HepG2 (cell line): ENCODE data around the gene DNAAF8. TPM values are rescaled to one million over a fixed set of nuclear protein-coding genes. Genes with fewer than 3 reads are reported as not detected.
A peak's percentile ranks its signal among the peaks of the same experiment; 100 is the strongest.

Source experiments
- AGO2 ChIP-seq: fragments of 200-400 bp; formaldehyde crosslinking; optimal IDR thresholded peaks from 2 replicates; pipeline ENCODE3; 2017; ENCODE audit warnings: mild to moderate bottlenecking, low read depth, low read length, moderate library complexity
- AKAP8 ChIP-seq: sonication (generic); formaldehyde crosslinking; IDR thresholded peaks from 2 replicates; pipeline ENCODE4 v1.5.1; 2020; ENCODE audit warnings: mild to moderate bottlenecking, missing genetic modification reagents
- BRD4 ChIP-seq: sonication (generic); formaldehyde crosslinking; IDR thresholded peaks from 2 replicates; pipeline ENCODE4 v1.4.0; 2020; ENCODE audit warnings: missing genetic modification reagents
- DR1 ChIP-seq: sonication (generic); formaldehyde crosslinking; IDR thresholded peaks from 2 replicates; pipeline ENCODE4 v1.8.0; 2021; ENCODE audit warnings: mild to moderate bottlenecking, missing genetic modification reagents, inconsistent platforms
- KDM2A ChIP-seq: sonication (generic); formaldehyde crosslinking; IDR thresholded peaks from 2 replicates; pipeline ENCODE4 v1.4.0; 2020; ENCODE audit warnings: low read depth, missing genetic modification reagents, borderline replicate concordance
- MBNL3 ChIP-seq: fragments of 250-450 bp; sonication (Bioruptor Pico); conservative IDR thresholded peaks from 2 replicates; pipeline ENCODE4 v1.8.0; 2022; ENCODE audit warnings: mild to moderate bottlenecking, inconsistent platforms
- NFIB ChIP-seq: sonication (generic); formaldehyde crosslinking; IDR thresholded peaks from 2 replicates; pipeline ENCODE4 v1.9.0; 2021; ENCODE audit warnings: missing genetic modification reagents, mild to moderate bottlenecking, borderline replicate concordance
- NFRKB ChIP-seq: fragments of 450-650 bp; IDR thresholded peaks from 2 replicates; pipeline ENCODE4 v1.6.1; 2017
- PLRG1 ChIP-seq: fragments of 450-650 bp; conservative IDR thresholded peaks from 2 replicates; pipeline ENCODE4 v1.6.1; 2016
- RBFOX2 ChIP-seq: fragments of 200-400 bp; formaldehyde crosslinking; IDR thresholded peaks from 2 replicates; pipeline ENCODE4 v1.6.1; 2017; ENCODE audit warnings: low read depth, mild to moderate bottlenecking, low read length
- RBM22 ChIP-seq: fragments of 200-400 bp; formaldehyde crosslinking; optimal IDR thresholded peaks from 2 replicates; pipeline ENCODE3; 2017; ENCODE audit warnings: mild to moderate bottlenecking, low read length, moderate library complexity
- SRF ChIP-seq: IDR thresholded peaks from 2 replicates; pipeline ENCODE4 v1.6.1; 2011; ENCODE audit warnings: mild to moderate bottlenecking, low read depth, low read length, moderate library complexity
- TCF7L2 ChIP-seq: IDR thresholded peaks from 2 replicates; pipeline ENCODE4 v1.6.1; 2011; ENCODE audit warnings: mild to moderate bottlenecking, low read depth, low read length, moderate library complexity
- ZNF430 ChIP-seq: sonication (generic); formaldehyde crosslinking; IDR thresholded peaks from 2 replicates; pipeline ENCODE4 v1.9.0; 2021; ENCODE audit warnings: mild to moderate bottlenecking, missing genetic modification reagents
- ZNF562 ChIP-seq: sonication (generic); formaldehyde crosslinking; IDR thresholded peaks from 2 replicates; pipeline ENCODE4 v1.8.0; 2022; ENCODE audit warnings: missing genetic modification reagents, borderline replicate concordance
- ZNF687 ChIP-seq: sonication (generic); formaldehyde crosslinking; IDR thresholded peaks from 2 replicates; pipeline ENCODE4 v1.5.1; 2020; ENCODE audit warnings: mild to moderate bottlenecking, missing genetic modification reagents, moderate library complexity
- ZNF772 ChIP-seq: sonication (generic); formaldehyde crosslinking; IDR thresholded peaks from 2 replicates; pipeline ENCODE4 v1.5.0; 2020; ENCODE audit warnings: mild to moderate bottlenecking, missing genetic modification reagents
- ZNF780A ChIP-seq: sonication (generic); formaldehyde crosslinking; IDR thresholded peaks from 2 replicates; pipeline ENCODE4 v1.8.0; 2022; ENCODE audit warnings: mild to moderate bottlenecking, missing genetic modification reagents, moderate library complexity
- polyA plus RNA-seq, 8 experiments: library from polyadenylated mRNA; depleted of rRNA in 3 of 8; stranded (reverse) in 7 of 8; unstranded in 1 of 8; fragments of >200 nt; fragmentation: Illumina TruSeq in 4 of 8; extraction: Trizol in 4 of 8; gene quantifications; 2 replicates each; pipeline versions ENCODE4 v1.2.1 to v1.2.3, GENCODE V29; 2011 to 2016; ENCODE audit warnings: low read depth in 4 of 8, missing spikeins in 1 of 8, mixed read lengths in 1 of 8; ENCODE audit not compliant: insufficient read depth in 1 of 8
- total RNA-seq, 5 experiments: library from RNA; depleted of rRNA; stranded (reverse); fragments of >200 nt; fragmentation: Illumina TruSeq; extraction: Trizol; gene quantifications; 2 replicates each; pipeline ENCODE4 v1.2.3, GENCODE V29; 2016; ENCODE audit warnings: low read depth in 1 of 5
- TF ChIP-seq, protein P1 (sequence below): sonication (generic); formaldehyde crosslinking; IDR thresholded peaks from 2 replicates; pipeline ENCODE4 v1.9.0; 2022; ENCODE audit warnings: missing genetic modification reagents, mild to moderate bottlenecking, borderline replicate concordance
- TF ChIP-seq, protein P2 (sequence below): sonication (generic); formaldehyde crosslinking; IDR thresholded peaks from 2 replicates; pipeline ENCODE4 v1.5.0; 2020; ENCODE audit warnings: mild to moderate bottlenecking, missing genetic modification reagents
- TF ChIP-seq, protein P3 (sequence below): sonication (generic); formaldehyde crosslinking; IDR thresholded peaks from 2 replicates; pipeline ENCODE4 v1.4.0; 2020; ENCODE audit warnings: mild to moderate bottlenecking, missing genetic modification reagents

DNAAF8 gene
- total and polyA plus RNA-seq, 2 of the 13 experiments (the other 11 are each of a cell fraction or from before 2014, with no cell fraction given), result 0.44 TPM; not detected in 1

DNA sequence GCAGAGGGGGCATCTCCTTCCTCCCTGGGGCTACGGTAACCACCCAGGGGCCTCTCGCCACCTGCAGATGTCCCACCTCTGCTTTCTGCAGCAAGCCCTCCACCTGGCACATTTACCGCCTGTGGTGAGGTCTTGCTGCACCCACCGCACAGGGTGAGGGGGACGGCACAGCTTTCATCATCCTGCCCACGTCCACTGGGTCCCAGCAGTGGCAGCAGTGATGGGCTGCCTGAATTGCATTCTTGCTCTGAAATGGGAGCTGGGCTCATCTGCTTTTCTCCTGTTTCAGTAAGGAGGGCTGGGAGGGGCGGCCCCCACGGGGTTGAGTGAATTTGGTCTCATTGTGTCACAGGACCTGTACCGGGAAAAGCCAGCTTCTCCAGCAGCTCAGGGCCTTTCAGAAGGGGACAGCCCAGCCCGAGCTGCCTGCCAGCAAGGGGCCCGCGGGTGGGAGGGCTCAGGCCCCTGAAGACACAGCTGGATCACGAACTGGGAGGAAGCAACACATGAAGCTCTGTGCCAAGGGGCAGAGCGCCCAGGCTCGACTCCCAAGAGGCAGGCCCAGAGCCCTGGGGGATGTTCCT is 12.7 kb downstream of the DNAAF8 start (continued):
- TF ChIP-seq RBFOX2, result no peak
- TF ChIP-seq AKAP8 (CRISPR knock-in tag), result peak; percentile 83
- peak; percentile 65; the same call in 1 of the 2 replicates for TF ChIP-seq KDM2A
- no peak for TF ChIP-seq SRF
- TF ChIP-seq NFRKB, result no peak
- no peak for TF ChIP-seq ZNF430 (CRISPR knock-in tag)
- no peak for TF ChIP-seq ZNF687
- TF ChIP-seq AGO2, result peak; percentile 93
- TF ChIP-seq, protein P1, sequence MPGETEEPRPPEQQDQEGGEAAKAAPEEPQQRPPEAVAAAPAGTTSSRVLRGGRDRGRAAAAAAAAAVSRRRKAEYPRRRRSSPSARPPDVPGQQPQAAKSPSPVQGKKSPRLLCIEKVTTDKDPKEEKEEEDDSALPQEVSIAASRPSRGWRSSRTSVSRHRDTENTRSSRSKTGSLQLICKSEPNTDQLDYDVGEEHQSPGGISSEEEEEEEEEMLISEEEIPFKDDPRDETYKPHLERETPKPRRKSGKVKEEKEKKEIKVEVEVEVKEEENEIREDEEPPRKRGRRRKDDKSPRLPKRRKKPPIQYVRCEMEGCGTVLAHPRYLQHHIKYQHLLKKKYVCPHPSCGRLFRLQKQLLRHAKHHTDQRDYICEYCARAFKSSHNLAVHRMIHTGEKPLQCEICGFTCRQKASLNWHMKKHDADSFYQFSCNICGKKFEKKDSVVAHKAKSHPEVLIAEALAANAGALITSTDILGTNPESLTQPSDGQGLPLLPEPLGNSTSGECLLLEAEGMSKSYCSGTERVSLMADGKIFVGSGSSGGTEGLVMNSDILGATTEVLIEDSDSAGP (CRISPR knock-in tag), result 0 out of 2 replicates have a peak, but pooled peaks have one; percentile 14
- TF ChIP-seq BRD4, result no peak
- TF ChIP-seq DR1, result no peak
- no peak for TF ChIP-seq ZNF772 (CRISPR knock-in tag)
- no peak for TF ChIP-seq TCF7L2
- TF ChIP-seq NFIB, result no peak
- TF ChIP-seq ZNF780A (CRISPR knock-in tag), result no peak
- TF ChIP-seq PLRG1, result no peak
- TF ChIP-seq, protein P2, sequence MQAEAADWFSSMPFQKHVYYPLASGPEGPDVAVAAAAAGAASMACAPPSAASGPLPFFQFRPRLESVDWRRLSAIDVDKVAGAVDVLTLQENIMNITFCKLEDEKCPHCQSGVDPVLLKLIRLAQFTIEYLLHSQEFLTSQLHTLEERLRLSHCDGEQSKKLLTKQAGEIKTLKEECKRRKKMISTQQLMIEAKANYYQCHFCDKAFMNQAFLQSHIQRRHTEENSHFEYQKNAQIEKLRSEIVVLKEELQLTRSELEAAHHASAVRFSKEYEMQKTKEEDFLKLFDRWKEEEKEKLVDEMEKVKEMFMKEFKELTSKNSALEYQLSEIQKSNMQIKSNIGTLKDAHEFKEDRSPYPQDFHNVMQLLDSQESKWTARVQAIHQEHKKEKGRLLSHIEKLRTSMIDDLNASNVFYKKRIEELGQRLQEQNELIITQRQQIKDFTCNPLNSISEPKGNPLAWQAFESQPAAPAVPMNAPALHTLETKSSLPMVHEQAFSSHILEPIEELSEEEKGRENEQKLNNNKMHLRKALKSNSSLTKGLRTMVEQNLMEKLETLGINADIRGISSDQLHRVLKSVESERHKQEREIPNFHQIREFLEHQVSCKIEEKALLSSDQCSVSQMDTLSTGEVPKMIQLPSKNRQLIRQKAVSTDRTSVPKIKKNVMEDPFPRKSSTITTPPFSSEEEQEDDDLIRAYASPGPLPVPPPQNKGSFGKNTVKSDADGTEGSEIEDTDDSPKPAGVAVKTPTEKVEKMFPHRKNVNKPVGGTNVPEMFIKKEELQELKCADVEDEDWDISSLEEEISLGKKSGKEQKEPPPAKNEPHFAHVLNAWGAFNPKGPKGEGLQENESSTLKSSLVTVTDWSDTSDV, result no peak
- TF ChIP-seq, protein P3, sequence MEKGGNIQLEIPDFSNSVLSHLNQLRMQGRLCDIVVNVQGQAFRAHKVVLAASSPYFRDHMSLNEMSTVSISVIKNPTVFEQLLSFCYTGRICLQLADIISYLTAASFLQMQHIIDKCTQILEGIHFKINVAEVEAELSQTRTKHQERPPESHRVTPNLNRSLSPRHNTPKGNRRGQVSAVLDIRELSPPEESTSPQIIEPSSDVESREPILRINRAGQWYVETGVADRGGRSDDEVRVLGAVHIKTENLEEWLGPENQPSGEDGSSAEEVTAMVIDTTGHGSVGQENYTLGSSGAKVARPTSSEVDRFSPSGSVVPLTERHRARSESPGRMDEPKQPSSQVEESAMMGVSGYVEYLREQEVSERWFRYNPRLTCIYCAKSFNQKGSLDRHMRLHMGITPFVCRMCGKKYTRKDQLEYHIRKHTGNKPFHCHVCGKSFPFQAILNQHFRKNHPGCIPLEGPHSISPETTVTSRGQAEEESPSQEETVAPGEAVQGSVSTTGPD, result no peak
- no peak for TF ChIP-seq MBNL3 (CRISPR knock-in tag)
- TF ChIP-seq RBM22, result peak; percentile 33
- no peak for TF ChIP-seq ZNF562 (CRISPR knock-in tag)
- TF ChIP-seq, all 625 proteins: peak for 7
